ENCODE measurements around the gene SERPINA12. TPM values are rescaled to one million over a fixed set of nuclear protein-coding genes. Genes with fewer than 3 reads are reported as not detected.
"Not testable (repeated sequence)": the region's sequence is repeated elsewhere in the genome, so short reads cannot be mapped to it uniquely, and the experiment has no call there.

The SERPINA12 gene
- total and polyA plus RNA-seq, 5 donors from 2014 or later = not detected

DNA sequence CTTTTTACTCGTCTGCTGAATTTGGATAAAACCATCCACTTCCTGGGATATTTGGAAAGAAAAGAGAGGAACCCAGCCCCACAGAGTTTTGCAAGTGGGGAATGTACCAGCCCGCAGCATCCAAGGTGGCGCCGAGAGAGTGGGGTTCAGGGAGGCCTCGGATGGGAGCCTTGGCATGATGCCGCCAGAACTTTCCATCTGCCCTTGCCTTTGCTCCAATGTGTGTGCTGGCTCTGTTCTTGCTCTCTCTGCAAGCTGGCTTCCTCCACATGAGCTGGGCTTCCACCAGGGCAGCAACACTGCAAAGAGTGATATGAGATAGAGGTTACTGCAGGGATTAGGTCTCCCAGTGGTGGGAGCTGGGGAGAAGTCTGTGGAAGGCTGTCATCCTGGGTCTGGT, 6.6 kb upstream of the SERPINA12 start:
- H3K27ac ChIP-seq (ENCODE audit: insufficient read depth, low read length, poor library complexity, severe bottlenecking) = no peak overlapping the region
- H3K36me3 ChIP-seq (ENCODE audit: control insufficient read depth, insufficient read depth, low read length) = no peaks in the 10 kb centered on the region
- Mint-ChIP-seq H3K4me3 (no peak overlapping the region), H3K27ac (no peak overlapping the region), H3K4me1 (no peaks in the 10 kb centered on the region), H3K27me3 (no peaks in the 10 kb centered on the region), H3K9me3 (peaks cover 0 to 15% (median 2%) of the 10 kb centered on the region in 7 donors), H3K36me3 (no peaks in the 10 kb centered on the region)
- no peaks in the 10 kb centered on the region for H3K9me3 ChIP-seq (ENCODE audit: control insufficient read depth in 2 of 2, low read length in 2 of 2)
- no peak for DNase-seq
- H3K4me3 ChIP-seq (ENCODE audit: low read depth, low read length) = no peak overlapping the region
- no peaks in the 10 kb centered on the region for H3K27me3 ChIP-seq (ENCODE audit: control insufficient read depth, insufficient read depth, low read length)
- no peak for ATAC-seq (ENCODE audit: low read depth in 2 of 2)
- H3K4me1 ChIP-seq (ENCODE audit: control insufficient read depth, insufficient read depth, low read length, poor library complexity, severe bottlenecking) = no peaks in the 10 kb centered on the region

DNA sequence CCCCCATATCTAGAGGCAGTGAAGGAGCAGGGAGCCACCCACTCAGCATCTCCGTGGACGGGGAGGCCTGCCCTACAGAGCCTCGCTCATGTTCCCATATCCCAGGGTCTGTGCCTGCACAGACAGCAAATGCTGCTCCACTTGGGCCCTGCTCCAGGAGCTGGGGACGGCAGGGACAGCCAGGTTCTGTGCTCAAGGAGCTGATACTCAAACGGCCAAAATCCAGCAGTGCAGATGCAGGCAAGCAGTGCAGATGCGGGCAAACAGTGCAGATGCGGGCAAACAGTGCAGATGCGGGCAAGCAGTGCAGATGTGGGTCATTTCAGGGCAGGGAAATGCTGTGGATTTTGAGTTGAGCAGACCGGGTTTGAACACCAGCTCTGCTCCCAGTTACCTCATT, 6.2 kb upstream of the SERPINA12 start:
- no peak overlapping the region for H3K27ac ChIP-seq (ENCODE audit: insufficient read depth, low read length, poor library complexity, severe bottlenecking)
- Mint-ChIP-seq H3K27ac (no peak overlapping the region), H3K36me3 (no peaks in the 10 kb centered on the region), H3K9me3 (peaks cover 0 to 15% (median 2%) of the 10 kb centered on the region in 7 donors), H3K4me1 (no peaks in the 10 kb centered on the region), H3K4me3 (no peak overlapping the region), H3K27me3 (no peaks in the 10 kb centered on the region)
- no peaks in the 10 kb centered on the region for H3K36me3 ChIP-seq (ENCODE audit: control insufficient read depth, insufficient read depth, low read length)
- H3K9me3 ChIP-seq (ENCODE audit: control insufficient read depth in 2 of 2, low read length in 2 of 2) = no peaks in the 10 kb centered on the region
- DNase-seq = no peak
- no peak overlapping the region for H3K4me3 ChIP-seq (ENCODE audit: low read depth, low read length)
- H3K4me1 ChIP-seq (ENCODE audit: control insufficient read depth, insufficient read depth, low read length, poor library complexity, severe bottlenecking) = no peaks in the 10 kb centered on the region
- no peaks in the 10 kb centered on the region for H3K27me3 ChIP-seq (ENCODE audit: control insufficient read depth, insufficient read depth, low read length)
- no peak for ATAC-seq (ENCODE audit: low read depth in 2 of 2)

DNA sequence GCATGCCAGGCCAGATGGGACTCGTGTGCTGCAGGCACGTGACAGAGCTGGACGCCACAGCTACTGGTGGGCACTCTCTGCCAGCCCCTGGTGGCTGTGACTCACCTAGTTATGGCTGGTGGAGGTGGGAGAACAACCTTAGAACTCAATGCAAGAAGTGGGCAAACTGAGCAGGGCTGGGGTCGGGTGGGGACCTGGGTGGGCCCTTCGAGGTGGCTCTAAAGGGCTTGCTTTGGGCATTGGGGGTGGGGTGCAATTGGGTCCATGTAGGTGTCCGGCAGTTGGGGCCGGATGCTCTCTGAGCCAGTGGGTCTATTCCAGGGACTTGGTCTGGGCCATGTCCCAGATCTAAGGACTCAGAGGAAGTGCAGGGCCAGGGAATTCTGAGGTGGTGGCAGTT, 5.1 kb upstream of the SERPINA12 start:
- Mint-ChIP-seq H3K36me3 (no peaks in the 10 kb centered on the region), H3K9me3 (peaks cover 0 to 8% (median under 1%) of the 10 kb centered on the region in 7 donors), H3K27ac (no peak overlapping the region), H3K27me3 (no peaks in the 10 kb centered on the region), H3K4me1 (no peaks in the 10 kb centered on the region), H3K4me3 (no peak overlapping the region)
- no peaks in the 10 kb centered on the region for H3K36me3 ChIP-seq (ENCODE audit: control insufficient read depth, insufficient read depth, low read length)
- DNase-seq (no peak), ATAC-seq (ENCODE audit: low read depth in 2 of 2) (no peak)
- H3K27ac ChIP-seq (ENCODE audit: insufficient read depth, low read length, poor library complexity, severe bottlenecking) = no peak overlapping the region
- H3K9me3 ChIP-seq (ENCODE audit: control insufficient read depth in 2 of 2, low read length in 2 of 2) = no peaks in the 10 kb centered on the region
- no peak overlapping the region for H3K4me3 ChIP-seq (ENCODE audit: low read depth, low read length)
- no peaks in the 10 kb centered on the region for H3K27me3 ChIP-seq (ENCODE audit: control insufficient read depth, insufficient read depth, low read length)
- H3K4me1 ChIP-seq (ENCODE audit: control insufficient read depth, insufficient read depth, low read length, poor library complexity, severe bottlenecking) = no peaks in the 10 kb centered on the region

DNA sequence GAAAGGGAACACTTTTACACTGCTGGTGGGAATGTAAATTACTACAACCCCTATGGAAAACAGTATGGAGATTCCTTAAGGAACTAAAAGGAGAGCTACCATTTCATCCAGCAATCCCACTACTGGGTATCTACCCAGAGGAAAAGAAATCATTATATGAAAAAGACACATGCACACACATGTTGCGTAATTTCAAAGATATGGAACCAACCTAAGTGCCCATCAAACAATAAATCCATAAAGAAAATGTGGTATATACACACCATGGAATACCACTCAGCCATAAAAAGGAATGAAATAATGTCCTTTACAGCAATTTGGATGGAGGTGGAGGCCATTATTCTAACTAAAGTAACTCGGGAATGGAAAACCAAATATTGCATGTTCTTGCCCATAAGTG, 1.2 kb upstream of the SERPINA12 start:
- not testable (repeated sequence) for H3K27ac ChIP-seq (ENCODE audit: insufficient read depth, low read length, poor library complexity, severe bottlenecking); DNase-seq; H3K27me3 ChIP-seq (ENCODE audit: control insufficient read depth, insufficient read depth, low read length); H3K27ac Mint-ChIP-seq; H3K4me1 ChIP-seq (ENCODE audit: control insufficient read depth, insufficient read depth, low read length, poor library complexity, severe bottlenecking); H3K4me1 Mint-ChIP-seq; ATAC-seq (ENCODE audit: low read depth in 2 of 2); H3K27me3 Mint-ChIP-seq; H3K9me3 Mint-ChIP-seq; H3K36me3 Mint-ChIP-seq; H3K4me3 ChIP-seq (ENCODE audit: low read depth, low read length); H3K4me3 Mint-ChIP-seq; H3K36me3 ChIP-seq (ENCODE audit: control insufficient read depth, insufficient read depth, low read length); H3K9me3 ChIP-seq (ENCODE audit: control insufficient read depth in 2 of 2, low read length in 2 of 2)

DNA sequence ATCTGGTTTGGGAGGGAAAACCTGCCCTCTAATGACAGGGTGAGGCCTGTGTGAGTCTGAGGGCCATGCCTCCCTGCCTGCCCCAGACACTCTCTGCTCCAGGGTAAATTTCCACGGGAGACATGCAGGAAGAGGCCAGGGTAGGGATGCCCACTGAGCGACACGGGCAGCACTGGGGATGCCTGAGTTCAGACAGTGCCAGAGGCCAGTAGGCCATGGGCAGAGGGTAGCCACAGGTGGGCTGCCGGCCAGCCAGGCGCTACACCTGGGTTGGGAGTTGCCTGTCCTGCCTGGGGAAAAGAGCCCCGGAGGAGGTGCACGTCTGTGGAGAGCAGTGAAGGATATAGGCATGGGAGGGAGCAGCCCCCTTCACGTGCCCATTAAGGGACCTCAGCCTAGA, 3.6 kb downstream of the SERPINA12 start:
- Mint-ChIP-seq H3K27ac (no peak overlapping the region), H3K27me3 (peaks cover 5% of the 10 kb centered on the region), H3K9me3 (no peaks in the 10 kb centered on the region), H3K4me3 (no peak overlapping the region), H3K36me3 (no peaks in the 10 kb centered on the region), H3K4me1 (no peaks in the 10 kb centered on the region)
- Histone ChIP-seq H3K4me1 (ENCODE audit: control insufficient read depth, insufficient read depth, low read length, poor library complexity, severe bottlenecking) (no peaks in the 10 kb centered on the region), H3K9me3 (ENCODE audit: control insufficient read depth in 2 of 2, low read length in 2 of 2) (no peaks in the 10 kb centered on the region), H3K27ac (ENCODE audit: insufficient read depth, low read length, poor library complexity, severe bottlenecking) (no peak overlapping the region), H3K4me3 (ENCODE audit: low read depth, low read length) (no peak overlapping the region), H3K36me3 (ENCODE audit: control insufficient read depth, insufficient read depth, low read length) (no peaks in the 10 kb centered on the region), H3K27me3 (ENCODE audit: control insufficient read depth, insufficient read depth, low read length) (no peaks in the 10 kb centered on the region)
- DNase-seq (no peak), ATAC-seq (ENCODE audit: low read depth in 2 of 2) (no peak)

DNA sequence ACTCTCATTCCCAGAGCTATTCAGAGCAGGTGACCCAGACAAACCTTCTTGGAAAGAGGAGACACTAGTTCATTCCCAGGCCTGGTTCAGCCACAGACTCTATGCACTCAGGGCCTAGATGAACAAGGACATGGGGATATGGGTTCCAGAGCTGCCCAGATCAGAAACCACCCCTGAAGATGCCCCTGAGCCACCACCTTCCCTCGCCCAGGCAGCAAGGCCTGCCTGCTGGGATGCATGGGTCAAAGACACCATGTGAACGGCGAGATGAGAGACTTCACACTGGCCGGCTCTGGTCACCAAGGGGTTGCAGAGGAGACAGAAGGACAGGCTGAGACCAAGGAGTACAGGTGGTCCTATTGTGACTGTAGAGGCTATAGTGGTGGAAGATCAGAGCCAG, 4.1 kb downstream of the SERPINA12 start:
- no peaks in the 10 kb centered on the region for H3K36me3 ChIP-seq (ENCODE audit: control insufficient read depth, insufficient read depth, low read length)
- no peaks in the 10 kb centered on the region for H3K9me3 ChIP-seq (ENCODE audit: control insufficient read depth in 2 of 2, low read length in 2 of 2)
- Mint-ChIP-seq H3K27ac (no peak overlapping the region), H3K4me3 (no peak overlapping the region), H3K9me3 (no peaks in the 10 kb centered on the region), H3K4me1 (no peaks in the 10 kb centered on the region), H3K27me3 (peaks cover 5% of the 10 kb centered on the region), H3K36me3 (no peaks in the 10 kb centered on the region)
- no peaks in the 10 kb centered on the region for H3K4me1 ChIP-seq (ENCODE audit: control insufficient read depth, insufficient read depth, low read length, poor library complexity, severe bottlenecking)
- H3K4me3 ChIP-seq (ENCODE audit: low read depth, low read length) = no peak overlapping the region
- no peak for DNase-seq
- ATAC-seq (ENCODE audit: low read depth in 2 of 2) = no peak
- H3K27me3 ChIP-seq (ENCODE audit: control insufficient read depth, insufficient read depth, low read length) = no peaks in the 10 kb centered on the region
- H3K27ac ChIP-seq (ENCODE audit: insufficient read depth, low read length, poor library complexity, severe bottlenecking) = no peak overlapping the region

DNA sequence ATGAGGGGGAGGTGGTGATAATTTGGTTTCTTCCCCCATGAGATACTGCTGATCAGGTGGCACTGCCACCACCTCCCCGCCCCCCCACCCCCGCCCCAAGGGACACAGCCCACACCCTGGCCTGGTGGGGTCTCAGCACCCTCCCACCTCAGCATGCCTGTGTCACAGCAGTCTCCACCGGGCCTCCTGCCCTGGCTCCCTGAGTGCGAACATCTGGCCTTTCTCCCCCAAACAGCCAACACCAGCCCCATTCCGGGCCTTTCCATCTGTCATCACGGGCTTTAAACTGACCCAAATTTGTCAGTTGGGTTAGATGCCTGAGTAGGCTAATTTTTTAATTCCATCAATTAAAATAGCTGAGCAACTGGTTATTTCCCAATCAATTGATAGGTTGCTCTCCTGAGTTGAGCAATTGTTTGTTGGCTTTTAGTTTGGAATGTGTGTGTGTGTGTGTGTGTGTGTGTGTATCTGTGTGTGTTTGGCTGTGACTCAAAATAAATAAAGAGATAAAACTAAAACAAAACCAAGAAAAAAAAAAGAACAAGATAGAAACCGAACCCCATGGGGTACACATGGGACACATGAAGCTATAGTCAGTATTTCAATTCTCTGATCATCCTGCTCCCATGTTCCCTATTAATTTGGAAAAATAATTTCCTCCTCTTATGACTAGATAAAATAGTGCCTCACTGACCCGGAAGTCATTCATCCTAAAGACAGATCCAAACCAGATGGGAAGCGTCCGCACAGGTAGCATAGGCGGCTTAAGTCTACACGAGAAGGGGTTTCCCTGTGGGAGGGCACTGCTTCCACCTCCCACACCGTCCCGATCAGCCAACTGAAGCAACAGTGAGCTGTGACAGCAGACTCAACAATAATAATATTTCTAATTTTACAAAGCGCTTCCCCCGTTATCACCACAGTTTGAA, 7.4 kb downstream of the SERPINA12 start:
- Histone ChIP-seq H3K27ac (ENCODE audit: insufficient read depth, low read length, poor library complexity, severe bottlenecking) (no peak overlapping the region), H3K36me3 (ENCODE audit: control insufficient read depth, insufficient read depth, low read length) (no peaks in the 10 kb centered on the region), H3K27me3 (ENCODE audit: control insufficient read depth, insufficient read depth, low read length) (no peaks in the 10 kb centered on the region), H3K9me3 (ENCODE audit: control insufficient read depth in 2 of 2, low read length in 2 of 2) (no peaks in the 10 kb centered on the region), H3K4me1 (ENCODE audit: control insufficient read depth, insufficient read depth, low read length, poor library complexity, severe bottlenecking) (no peaks in the 10 kb centered on the region), H3K4me3 (ENCODE audit: low read depth, low read length) (no peak overlapping the region)
- Mint-ChIP-seq H3K27ac (peak overlapping the region in 1 of 3 donors; percentile 15), H3K4me3 (no peak overlapping the region), H3K9me3 (no peaks in the 10 kb centered on the region), H3K4me1 (no peaks in the 10 kb centered on the region), H3K27me3 (peaks cover 11% of the 10 kb centered on the region), H3K36me3 (no peaks in the 10 kb centered on the region)
- ATAC-seq (ENCODE audit: low read depth in 2 of 2) (no peak), DNase-seq (no peak)

DNA sequence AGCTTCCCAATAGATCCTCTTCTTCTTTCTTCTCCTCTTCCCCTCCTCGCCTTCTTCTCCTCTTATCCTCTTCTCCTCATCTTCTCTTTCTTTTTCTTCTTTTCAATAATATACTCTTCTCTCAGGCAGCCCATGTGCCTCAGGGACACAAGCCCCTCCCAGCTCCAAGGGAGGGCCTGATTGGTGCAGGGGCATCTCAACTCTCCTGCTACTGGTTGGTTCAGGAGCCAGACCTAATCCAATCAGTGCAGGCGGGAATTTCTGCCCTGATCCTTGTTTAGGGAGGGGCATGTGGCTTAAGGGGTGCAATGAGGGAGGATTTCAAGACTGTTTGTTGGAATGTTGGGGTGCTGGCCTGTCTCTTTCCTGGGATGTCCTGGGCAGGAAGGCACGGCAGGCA, 9.0 kb downstream of the SERPINA12 start:
- Histone ChIP-seq H3K4me1 (ENCODE audit: control insufficient read depth, insufficient read depth, low read length, poor library complexity, severe bottlenecking) (no peaks in the 10 kb centered on the region), H3K36me3 (ENCODE audit: control insufficient read depth, insufficient read depth, low read length) (no peaks in the 10 kb centered on the region), H3K9me3 (ENCODE audit: control insufficient read depth in 2 of 2, low read length in 2 of 2) (no peaks in the 10 kb centered on the region), H3K27me3 (ENCODE audit: control insufficient read depth, insufficient read depth, low read length) (no peaks in the 10 kb centered on the region), H3K27ac (ENCODE audit: insufficient read depth, low read length, poor library complexity, severe bottlenecking) (no peak overlapping the region), H3K4me3 (ENCODE audit: low read depth, low read length) (no peak overlapping the region)
- Mint-ChIP-seq H3K27me3 (peaks cover 11% of the 10 kb centered on the region), H3K4me3 (no peak overlapping the region), H3K36me3 (no peaks in the 10 kb centered on the region), H3K4me1 (no peaks in the 10 kb centered on the region), H3K27ac (no peak overlapping the region), H3K9me3 (peaks cover 0 to 1% (median 0%) of the 10 kb centered on the region in 7 donors)
- no peak for DNase-seq
- ATAC-seq (ENCODE audit: low read depth in 2 of 2) = no peak
